GM12873 (cell line): Measurements from ENCODE around the gene KRTAP12-2.

Experiments used
- TF ChIP-seq, protein P1 (sequence below): IDR thresholded peaks from 2 replicates; pipeline ENCODE4 v1.5.1; 2012; ENCODE audit warnings: low read depth, mild to moderate bottlenecking, moderate library complexity, low read length, control low read depth; ENCODE audit not compliant: insufficient read depth; ENCODE audit errors: missing control alignments

Gene KRTAP12-2

DNA sequence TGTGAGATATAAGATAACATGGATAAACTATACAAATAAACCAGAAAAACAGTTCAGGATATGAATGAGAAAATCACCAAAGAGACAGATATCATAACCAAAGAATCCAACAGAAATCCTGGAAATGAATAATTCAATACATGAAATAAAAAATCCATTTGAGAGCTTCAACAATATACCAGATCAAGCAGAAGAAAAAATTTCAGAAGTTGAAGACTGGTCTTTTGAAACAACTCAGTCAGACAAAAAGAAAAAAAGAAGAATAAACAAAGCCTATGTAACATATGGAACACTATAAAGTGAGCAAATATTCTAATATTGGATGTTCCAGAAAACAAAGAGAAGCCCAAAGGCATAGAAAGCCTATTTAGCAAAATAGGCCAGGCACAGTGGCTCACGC lies 5.2 kb upstream of the KRTAP12-2 start:
- TF ChIP-seq, protein P1, sequence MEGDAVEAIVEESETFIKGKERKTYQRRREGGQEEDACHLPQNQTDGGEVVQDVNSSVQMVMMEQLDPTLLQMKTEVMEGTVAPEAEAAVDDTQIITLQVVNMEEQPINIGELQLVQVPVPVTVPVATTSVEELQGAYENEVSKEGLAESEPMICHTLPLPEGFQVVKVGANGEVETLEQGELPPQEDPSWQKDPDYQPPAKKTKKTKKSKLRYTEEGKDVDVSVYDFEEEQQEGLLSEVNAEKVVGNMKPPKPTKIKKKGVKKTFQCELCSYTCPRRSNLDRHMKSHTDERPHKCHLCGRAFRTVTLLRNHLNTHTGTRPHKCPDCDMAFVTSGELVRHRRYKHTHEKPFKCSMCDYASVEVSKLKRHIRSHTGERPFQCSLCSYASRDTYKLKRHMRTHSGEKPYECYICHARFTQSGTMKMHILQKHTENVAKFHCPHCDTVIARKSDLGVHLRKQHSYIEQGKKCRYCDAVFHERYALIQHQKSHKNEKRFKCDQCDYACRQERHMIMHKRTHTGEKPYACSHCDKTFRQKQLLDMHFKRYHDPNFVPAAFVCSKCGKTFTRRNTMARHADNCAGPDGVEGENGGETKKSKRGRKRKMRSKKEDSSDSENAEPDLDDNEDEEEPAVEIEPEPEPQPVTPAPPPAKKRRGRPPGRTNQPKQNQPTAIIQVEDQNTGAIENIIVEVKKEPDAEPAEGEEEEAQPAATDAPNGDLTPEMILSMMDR = no peak

DNA sequence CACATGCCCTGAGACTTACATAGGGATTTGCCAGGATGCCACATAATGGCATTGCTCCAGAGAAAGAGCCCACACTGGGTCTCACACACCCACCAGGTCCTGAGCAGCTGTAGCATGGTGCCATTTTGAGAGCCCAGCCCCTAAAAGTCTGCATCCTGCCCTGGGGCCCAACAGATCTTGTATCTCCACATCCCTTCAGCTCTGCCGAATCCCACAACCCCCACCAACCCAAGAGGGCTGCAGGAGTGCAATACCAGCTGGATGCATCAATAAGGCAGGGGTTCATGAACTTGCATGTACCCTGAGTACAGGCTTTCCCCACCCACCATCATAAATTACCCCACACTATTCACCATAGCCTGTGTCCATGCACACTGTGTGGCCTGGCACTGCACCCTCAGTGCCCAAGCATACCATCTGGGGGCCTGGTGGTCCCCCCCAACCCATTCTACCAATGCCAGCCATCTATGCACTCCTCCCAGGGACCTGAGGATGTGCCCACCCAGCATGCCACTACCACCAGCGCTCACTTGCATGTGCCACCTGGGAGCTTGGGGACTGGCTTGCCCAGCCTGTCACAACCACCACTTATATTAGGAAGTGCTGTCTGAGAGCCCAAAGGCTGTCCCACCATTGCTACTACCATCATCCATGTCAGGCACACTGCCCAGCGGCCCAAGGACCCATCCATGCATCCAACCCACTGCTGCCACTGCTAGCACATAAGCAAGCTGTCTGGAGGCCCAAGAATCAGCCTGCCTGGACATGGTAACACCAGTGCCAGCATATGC lies 4.1 kb upstream of the KRTAP12-2 start:
- TF ChIP-seq, protein P1 = no peak

DNA sequence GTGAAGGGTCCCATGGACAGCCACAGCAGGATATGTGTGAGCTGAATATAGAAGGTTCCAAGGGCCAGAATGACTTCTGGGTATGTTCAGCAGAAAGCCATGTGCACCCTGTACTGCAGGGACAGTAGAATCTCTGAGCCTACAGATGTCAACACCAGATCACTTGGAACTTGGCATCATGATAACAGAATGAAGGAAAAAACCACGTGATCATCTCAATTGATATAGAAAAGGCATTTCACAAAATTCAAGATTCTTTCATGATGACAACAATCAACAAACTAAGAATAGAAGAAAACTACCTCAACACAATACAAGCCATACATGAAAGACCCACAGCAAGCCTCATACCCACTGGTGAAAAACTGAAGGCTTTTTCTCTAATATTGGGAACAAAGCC lies 885 bp upstream of the KRTAP12-2 start:
- TF ChIP-seq, protein P1 = no peak

DNA sequence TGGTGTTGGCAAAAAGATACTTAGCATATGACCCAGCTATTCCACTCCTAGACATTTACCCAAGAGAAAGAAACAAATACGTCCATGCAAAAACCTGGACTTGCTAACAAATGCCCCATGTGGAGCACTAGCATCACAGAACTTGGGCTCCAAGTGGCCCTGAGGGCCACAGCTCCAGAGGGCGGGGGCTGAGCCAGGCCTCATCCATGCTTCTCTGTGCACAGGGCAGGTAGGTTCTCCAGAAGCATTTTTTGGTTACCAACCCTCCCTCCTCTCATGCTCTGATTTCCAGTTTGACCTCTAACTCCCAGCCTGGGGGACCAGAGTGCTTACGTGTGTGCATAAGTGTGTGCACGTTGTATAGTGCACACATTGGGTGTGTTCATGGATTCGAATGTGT lies 2.0 kb downstream of the KRTAP12-2 start:
- TF ChIP-seq, protein P1 = no peak

DNA sequence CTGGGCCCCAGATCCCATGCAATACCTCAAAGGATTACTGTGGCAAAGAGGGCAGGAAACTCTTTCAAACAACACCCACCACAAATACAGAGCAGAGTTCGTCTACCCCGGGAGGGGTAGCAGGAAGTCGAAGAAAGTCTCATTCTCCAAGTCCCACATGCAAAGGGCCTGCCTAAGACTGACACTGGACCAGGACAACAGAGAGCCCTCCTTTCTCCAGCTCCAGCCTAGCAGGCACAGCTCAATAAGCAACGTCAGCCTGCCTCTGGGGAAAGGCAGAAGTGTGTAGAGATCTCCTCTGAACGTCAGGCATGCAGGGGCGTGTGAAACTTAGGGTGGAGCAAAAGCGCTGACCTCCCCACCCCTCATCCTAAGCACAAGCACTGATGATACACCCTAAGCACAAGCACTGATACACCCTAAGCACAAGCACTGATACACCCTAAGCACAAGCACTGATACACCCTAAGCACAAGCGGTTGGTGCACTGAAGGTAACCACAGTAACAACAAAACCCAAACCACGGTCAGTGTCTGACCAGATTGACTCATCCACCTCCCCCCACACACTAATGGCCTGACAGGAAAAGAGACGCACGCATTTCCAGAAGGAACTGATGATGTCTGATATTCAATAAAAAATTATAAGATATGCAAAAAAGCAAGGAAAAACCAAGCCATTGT lies 7.7 kb downstream of the KRTAP12-2 start:
- TF ChIP-seq, protein P1 = no peak

DNA sequence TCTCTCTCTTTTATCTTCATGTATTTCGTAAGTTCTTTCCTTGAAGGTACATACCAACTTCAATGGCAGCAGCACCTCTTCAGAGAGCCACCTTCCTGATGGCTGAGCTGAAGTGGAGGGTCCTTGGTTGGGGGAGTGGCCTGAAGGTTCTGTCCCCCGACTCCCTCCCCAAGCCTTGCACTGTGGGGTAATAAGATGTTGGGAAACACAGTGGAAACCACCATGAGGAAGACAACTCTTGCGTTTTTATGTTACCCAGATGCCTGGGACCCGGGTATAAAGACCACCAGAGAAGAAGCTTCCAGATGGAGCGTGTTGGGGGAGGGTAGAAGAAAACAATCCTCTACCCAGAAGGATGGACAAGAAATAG lies 8.2 kb downstream of the KRTAP12-2 start:
- TF ChIP-seq, protein P1 = no peak

DNA sequence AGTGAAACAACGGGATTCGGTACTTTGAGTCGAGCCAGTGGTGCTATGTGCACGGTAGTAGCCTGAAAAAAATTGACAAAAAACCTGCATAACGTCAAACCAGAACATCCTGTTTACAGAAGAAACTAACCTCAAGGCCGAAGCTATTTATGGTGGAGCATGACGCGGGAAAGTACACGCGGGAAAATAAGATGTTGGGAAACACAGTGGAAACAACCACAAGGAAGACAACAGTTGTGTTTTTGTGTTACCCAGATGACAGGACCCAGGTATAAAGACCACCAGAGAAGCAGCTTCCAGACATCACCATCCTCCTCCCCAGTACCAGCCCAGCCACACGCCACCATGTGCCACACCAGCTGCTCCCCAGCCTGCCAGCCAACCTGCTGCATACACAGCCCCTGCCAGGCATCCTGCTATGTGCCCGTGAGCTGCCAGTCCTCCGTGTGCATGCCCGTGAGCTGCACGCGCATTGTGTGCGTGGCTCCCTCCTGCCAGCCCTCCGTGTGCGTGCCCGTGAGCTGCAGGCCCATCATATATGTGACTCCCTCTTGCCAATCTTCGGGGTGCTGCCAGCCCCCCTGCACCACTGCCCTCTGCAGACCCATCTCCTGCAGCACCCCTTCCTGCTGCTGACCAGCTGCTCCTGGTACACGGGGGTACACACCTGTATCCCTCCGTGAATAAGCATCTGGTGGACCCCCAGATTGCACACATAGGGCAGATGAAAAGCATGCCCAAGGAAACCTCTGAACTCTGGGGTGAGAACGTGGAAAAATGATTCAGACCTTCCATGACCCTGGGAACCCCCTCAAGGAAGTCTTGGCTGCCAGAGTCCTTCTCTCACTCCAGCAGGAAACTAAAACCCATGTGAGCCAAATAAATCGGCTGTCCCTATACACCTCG lies 8.8 kb downstream of the KRTAP12-2 start, which contains the start of gene KRTAP12-3:
KRTAP12-3 (plus strand) TSS at position 298 of the 906 bp plus-strand sequence; CDS start at position 346, 48 bp downstream.
- TF ChIP-seq, protein P1 = no peak
